HG03139 (cell line): ENCODE measurements around the gene KPNA6.
A peak's percentile ranks its signal among the peaks of the same experiment; 100 is the strongest.

Source experiments
- ATAC-seq: cut with Tn5 transposase; IDR thresholded peaks from one replicate; pipeline ENCODE4 v1.9.1; 2021; ENCODE audit not compliant: unreplicated experiment

The KPNA6 gene

GRCh38 chr1:32215629-32216480 is 108.0 kb downstream of the KPNA6 start:
- ATAC-seq: no peak

- ATAC-seq: no peak
These were observed 108.7 kb downstream of the KPNA6 start for GRCh38 chr1:32216566-32216965.

GRCh38 chr1:32219022-32219421 is 111.2 kb downstream of the KPNA6 start:
- no peak for ATAC-seq

GRCh38 chr1:32220746-32221580 is 113.1 kb downstream of the KPNA6 start:
- ATAC-seq: no peak

- ATAC-seq: no peak
These were observed 113.7 kb downstream of the KPNA6 start for GRCh38 chr1:32221581-32221979.

GRCh38 chr1:32221980-32222755 is 114.3 kb downstream of the KPNA6 start, which contains the start of the genes EIF3I and TMEM234:
Gene EIF3I (plus strand): TSS chr1:32222407. CDS start chr1:32222442, 35 bp downstream.
Gene TMEM234 (minus strand): TSS chr1:32222353. CDS start chr1:32222322, 31 bp downstream.
- ATAC-seq: peak; percentile 89

- ATAC-seq: no peak
These were observed 115.8 kb downstream of the KPNA6 start for GRCh38 chr1:32223683-32224082.

GRCh38 chr1:32224285-32224684 is 116.4 kb downstream of the KPNA6 start:
- ATAC-seq: no peak
